CD14-positive monocyte (primary cell): ENCODE measurements around the gene NLRC4. TPM values are rescaled to one million over a fixed set of nuclear protein-coding genes. Genes with fewer than 3 reads are reported as not detected.

Experiments
- DNase-seq, 3 donors: peaks; one replicate each; pipeline ENCODE4 v3.0.0-alpha.2; 2011 to 2022
- H2AFZ ChIP-seq: 2 replicates; pipeline ENCODE4 v1.6.0; 2012; ENCODE audit warnings: mild to moderate bottlenecking, low read depth, low read length, inconsistent platforms; ENCODE audit not compliant: insufficient read depth, poor library complexity, severe bottlenecking
- H3K27ac ChIP-seq, 2 donors: 1 replicate in 1 of 2; 2 replicates in 1 of 2; pipeline ENCODE4 v1.5.1; 2012 to 2013; ENCODE audit warnings: low read length in 2 of 2, control low read depth in 1 of 2, inconsistent platforms in 1 of 2, low read depth in 1 of 2, mild to moderate bottlenecking in 1 of 2
- H3K27me3 ChIP-seq, 2 donors: one replicate each; pipeline versions ENCODE4 v1.6.0 to v1.6.1; 2011 to 2013; ENCODE audit warnings: low read length in 2 of 2; ENCODE audit not compliant: control insufficient read depth in 2 of 2, insufficient read depth in 2 of 2
- H3K36me3 ChIP-seq, 2 donors: replicated peaks in 1 of 2; 1 replicate in 1 of 2; 2 replicates in 1 of 2; pipeline versions ENCODE4 v1.5.1 to v1.6.1; 2012 to 2013; ENCODE audit warnings: low read length in 2 of 2, control low read depth in 1 of 2, inconsistent platforms in 1 of 2, mild to moderate bottlenecking in 1 of 2; ENCODE audit not compliant: insufficient read depth in 2 of 2, control insufficient read depth in 1 of 2
- H3K4me1 ChIP-seq, 2 donors: 1 replicate in 1 of 2; 2 replicates in 1 of 2; pipeline versions ENCODE4 v1.5.1 to v1.6.1; 2012 to 2013; ENCODE audit warnings: low read length in 2 of 2, control low read depth in 1 of 2, inconsistent platforms in 1 of 2, mild to moderate bottlenecking in 1 of 2, moderate library complexity in 1 of 2; ENCODE audit not compliant: insufficient read depth in 2 of 2, control insufficient read depth in 1 of 2
- H3K4me2 ChIP-seq: replicated peaks from 2 replicates; pipeline ENCODE3; 2012; ENCODE audit warnings: low read length, moderate library complexity, mild to moderate bottlenecking; ENCODE audit not compliant: poor library complexity, severe bottlenecking; ENCODE audit errors: extremely low read depth
- H3K4me3 ChIP-seq, 3 experiments: fragments of 200-600 bp in 1 of 3; sonication (generic) in 1 of 3; replicated peaks in 1 of 3; 1 replicate in 2 of 3; 2 replicates in 1 of 3; pipeline ENCODE4 v1.5.1; 2011 to 2013; ENCODE audit warnings: low read length in 3 of 3, mild to moderate bottlenecking in 3 of 3, control low read depth in 2 of 3, low read depth in 2 of 3, inconsistent platforms in 1 of 3, moderate library complexity in 1 of 3
- H3K79me2 ChIP-seq: 2 replicates; pipeline ENCODE4 v1.6.0; 2012; ENCODE audit warnings: mild to moderate bottlenecking, control low read depth, inconsistent platforms, low read length, moderate library complexity; ENCODE audit not compliant: insufficient read depth
- H3K9ac ChIP-seq: 2 replicates; pipeline ENCODE4 v1.6.0; 2017; ENCODE audit warnings: low read length, mild to moderate bottlenecking; ENCODE audit not compliant: insufficient read depth, poor library complexity, severe bottlenecking
- H3K9me3 ChIP-seq, 2 donors: replicated peaks in 1 of 2; 1 replicate in 1 of 2; 2 replicates in 1 of 2; pipeline versions ENCODE4 v1.5.1 to v1.6.1; 2012 to 2013; ENCODE audit warnings: low read length in 2 of 2, control low read depth in 1 of 2; ENCODE audit not compliant: control insufficient read depth in 1 of 2, insufficient read depth in 1 of 2
- H4K20me1 ChIP-seq: 2 replicates; pipeline ENCODE4 v1.6.0; 2012; ENCODE audit warnings: mild to moderate bottlenecking, low read length, control low read depth, moderate library complexity; ENCODE audit not compliant: insufficient read depth
- H3K27ac Mint-ChIP-seq, 7 donors: one replicate each; pipeline ENCODE4 v1.8.0; 2020; ENCODE audit warnings: mild to moderate bottlenecking in 7 of 7, mixed read lengths in 7 of 7, moderate library complexity in 6 of 7, inconsistent platforms in 2 of 7
- H3K27me3 Mint-ChIP-seq, 3 donors: one replicate each; pipeline ENCODE4 v1.8.0; 2021 to 2022; ENCODE audit warnings: low read depth in 3 of 3, mild to moderate bottlenecking in 3 of 3, mixed read lengths in 3 of 3, moderate library complexity in 3 of 3, inconsistent platforms in 1 of 3
- H3K36me3 Mint-ChIP-seq, 2 donors: one replicate each; pipeline ENCODE4 v1.8.0; 2020; ENCODE audit warnings: mixed read lengths in 2 of 2, inconsistent platforms in 1 of 2, mild to moderate bottlenecking in 1 of 2
- H3K4me1 Mint-ChIP-seq: one replicate; pipeline ENCODE4 v1.8.0; 2020; ENCODE audit warnings: mild to moderate bottlenecking, mixed read lengths
- H3K4me3 Mint-ChIP-seq, 2 donors: one replicate each; pipeline ENCODE4 v1.8.0; 2020; ENCODE audit warnings: mild to moderate bottlenecking in 2 of 2, mixed read lengths in 2 of 2, moderate library complexity in 1 of 2
- H3K9me3 Mint-ChIP-seq, 7 donors: one replicate each; pipeline ENCODE4 v1.8.0; 2020 to 2022; ENCODE audit warnings: mixed read lengths in 7 of 7, mild to moderate bottlenecking in 6 of 7, moderate library complexity in 6 of 7, inconsistent platforms in 2 of 7
- CTCF ChIP-seq: fragments of 200-600 bp; IDR thresholded peaks from one replicate; pipeline ENCODE4 v1.8.0; 2022; ENCODE audit warnings: antibody characterized with exemption, mild to moderate bottlenecking
- WGBS: methylation state at CpG from one replicate; pipeline ENCODE4 v1.1.5; 2013; ENCODE audit warnings: missing lambda C conversion rate; ENCODE audit not compliant: insufficient coverage; 5-methylcytosine and 5-hydroxymethylcytosine counted together
- intact Hi-C, 2 donors: fragments of 100-400 bp; cut with micrococcal nuclease; formaldehyde crosslinking; loops; one replicate each; pipeline versions ENCODE4 v1.15.0 to v1.15.1; 2023
- polyA plus RNA-seq, 3 donors: library from polyadenylated mRNA; depleted of rRNA in 1 of 3; unstranded in 2 of 3; stranded (reverse) in 1 of 3; fragments of 300-500 nt in 2 of 3; fragments of >200 nt in 1 of 3; fragmentation: Illumina TruSeq in 2 of 3; gene quantifications; 1 replicate in 2 of 3; 2 replicates in 1 of 3; pipeline ENCODE4 v1.2.3, GENCODE V29; 2012 to 2021

The NLRC4 gene
- polyA plus RNA-seq, 3 donors = 18.8 to 38.3 (median 27.3) TPM

DNA sequence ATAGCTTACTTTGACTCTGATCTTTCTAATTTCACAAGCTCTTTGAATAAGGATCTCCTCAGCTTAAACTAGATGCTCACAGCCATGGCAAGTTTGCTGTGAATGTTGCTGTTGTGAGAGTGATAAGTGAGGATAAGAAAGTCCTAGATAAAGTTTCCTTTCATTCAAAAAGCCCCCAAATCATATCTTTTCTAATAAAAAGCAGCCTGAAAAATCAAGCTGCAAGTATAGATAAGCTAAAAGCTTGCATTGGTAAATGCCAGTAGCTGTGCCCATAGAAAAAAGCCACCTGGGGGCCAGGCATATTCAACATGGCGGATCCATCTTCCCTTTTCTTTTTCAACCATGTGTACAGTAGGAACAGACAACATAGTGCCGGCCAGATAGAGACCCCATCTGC, 4.3 kb downstream of the NLRC4 start:
- peaks cover 57% of the 10 kb centered on the region for H3K4me1 Mint-ChIP-seq
- Histone ChIP-seq H3K9me3 (no peaks in the 10 kb centered on the region), H3K36me3 (peaks cover 26 to 51% of the 10 kb centered on the region in 2 donors), H3K4me3 (no peak overlapping the region), H2AFZ (no peak overlapping the region), H3K9ac (no peak overlapping the region), H3K4me2 (no peak overlapping the region), H3K4me1 (peaks cover 33 to 53% of the 10 kb centered on the region in 2 donors), H4K20me1 (peaks cover 52% of the 10 kb centered on the region), H3K27me3 (no peaks in the 10 kb centered on the region), H3K27ac (peak overlapping the region in 1 of 2 donors; percentile 44), H3K79me2 (peaks cover 89% of the 10 kb centered on the region)
- 90% methylated on average over 2 of the region's 2 CpGs for WGBS
- no peak overlapping the region for H3K27ac Mint-ChIP-seq
- no peak overlapping the region for H3K4me3 Mint-ChIP-seq
- DNase-seq = no peak
- peaks cover 44 to 63% of the 10 kb centered on the region in 2 donors for H3K36me3 Mint-ChIP-seq
- intact Hi-C loops = loop anchor here (5.0 to 10.0 kb wide), 3 partner anchors 94 to 224 kb away; partner anchors contain the start of gene BIRC6 (in 2 of the 2)
- H3K27me3 Mint-ChIP-seq = peaks cover 0 to 1% (median 0%) of the 10 kb centered on the region in 3 donors
- peaks cover 0 to 2% (median 0%) of the 10 kb centered on the region in 7 donors for H3K9me3 Mint-ChIP-seq
- no peak for TF ChIP-seq CTCF

- peak overlapping the region in 1 of 2 donors; percentile 45 for H3K27ac ChIP-seq
- Mint-ChIP-seq H3K9me3 (peaks cover 0 to 2% (median 0%) of the 10 kb centered on the region in 7 donors), H3K4me3 (no peak overlapping the region), H3K4me1 (peaks cover 37% of the 10 kb centered on the region), H3K27me3 (peaks cover 0 to 1% (median 1%) of the 10 kb centered on the region in 3 donors), H3K27ac (peak overlapping the region in 5 of 7 donors; percentile 31 to 67 (median 54)), H3K36me3 (peaks cover 60 to 74% of the 10 kb centered on the region in 2 donors)
- H3K36me3 ChIP-seq = peaks cover 43 to 72% of the 10 kb centered on the region in 2 donors
- intact Hi-C loops = loop anchor here (5.0 kb wide), 1 partner anchor 39 kb away; no protein-coding TSS in a partner anchor
- H3K9ac ChIP-seq = no peak overlapping the region
- DNase-seq = no peak
- 100% methylated on average over 9 of the region's 13 CpGs for WGBS
- no peak for TF ChIP-seq CTCF
- H3K4me3 ChIP-seq = no peak overlapping the region
- H2AFZ ChIP-seq = no peak overlapping the region
- H3K4me2 ChIP-seq = no peak overlapping the region
- peaks cover 73% of the 10 kb centered on the region for H4K20me1 ChIP-seq
- peaks cover 88% of the 10 kb centered on the region for H3K79me2 ChIP-seq
- H3K27me3 ChIP-seq = no peaks in the 10 kb centered on the region
- peaks cover 21 to 35% of the 10 kb centered on the region in 2 donors for H3K4me1 ChIP-seq
- no peaks in the 10 kb centered on the region for H3K9me3 ChIP-seq
Observed at GRCh38 chr2:32258242-32258641, 6.4 kb downstream of the NLRC4 start.
